ENCODE measurements around the gene MINDY4. TPM values are rescaled to one million over a fixed set of nuclear protein-coding genes. Genes with fewer than 3 reads are reported as not detected.

MINDY4 gene
- total RNA-seq, 1 donor: 0.21 TPM

- no peaks in the 10 kb centered on the region for H3K27me3 ChIP-seq (ENCODE audit: insufficient read depth, low read length)
- no peaks in the 10 kb centered on the region for H3K4me1 ChIP-seq (ENCODE audit: insufficient read depth, low read length)
- no peak overlapping the region for H3K4me3 ChIP-seq (ENCODE audit: low read length)
- H3K9me3 ChIP-seq (ENCODE audit: low read depth, low read length): no peaks in the 10 kb centered on the region
These were observed 7.2 kb downstream of the MINDY4 start for GRCh38 chr7:30778255-30779025.

DNA sequence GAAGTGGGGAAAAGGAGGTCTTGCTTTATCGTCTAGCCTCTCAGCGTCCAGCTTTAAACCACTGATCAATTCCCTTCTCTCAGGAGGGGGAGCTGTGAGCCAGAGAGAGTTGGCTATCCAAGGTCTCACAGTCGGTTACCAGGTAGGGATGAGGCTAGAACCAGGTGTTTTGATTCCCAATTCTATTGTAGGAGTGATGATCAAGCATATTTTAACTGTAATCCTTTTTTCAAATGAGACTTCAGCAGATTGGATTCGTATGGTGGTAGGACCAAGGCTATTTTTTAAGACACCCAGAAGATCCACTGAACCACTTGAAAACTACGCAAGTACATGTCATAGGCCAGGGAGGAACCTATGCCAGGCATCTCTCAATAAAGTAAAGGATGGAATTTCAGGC is 8.4 kb downstream of the MINDY4 start:
- no peak overlapping the region for H3K4me3 ChIP-seq (ENCODE audit: low read length)
- H3K4me1 ChIP-seq (ENCODE audit: insufficient read depth, low read length): no peaks in the 10 kb centered on the region
- H3K27me3 ChIP-seq (ENCODE audit: insufficient read depth, low read length): no peaks in the 10 kb centered on the region
- H3K9me3 ChIP-seq (ENCODE audit: low read depth, low read length): no peaks in the 10 kb centered on the region

GRCh38 chr7:30780941-30781340 is 9.7 kb downstream of the MINDY4 start:
- H3K4me3 ChIP-seq (ENCODE audit: low read length): no peak overlapping the region
- H3K27me3 ChIP-seq (ENCODE audit: insufficient read depth, low read length): no peaks in the 10 kb centered on the region
- no peaks in the 10 kb centered on the region for H3K4me1 ChIP-seq (ENCODE audit: insufficient read depth, low read length)
- H3K9me3 ChIP-seq (ENCODE audit: low read depth, low read length): no peaks in the 10 kb centered on the region

DNA sequence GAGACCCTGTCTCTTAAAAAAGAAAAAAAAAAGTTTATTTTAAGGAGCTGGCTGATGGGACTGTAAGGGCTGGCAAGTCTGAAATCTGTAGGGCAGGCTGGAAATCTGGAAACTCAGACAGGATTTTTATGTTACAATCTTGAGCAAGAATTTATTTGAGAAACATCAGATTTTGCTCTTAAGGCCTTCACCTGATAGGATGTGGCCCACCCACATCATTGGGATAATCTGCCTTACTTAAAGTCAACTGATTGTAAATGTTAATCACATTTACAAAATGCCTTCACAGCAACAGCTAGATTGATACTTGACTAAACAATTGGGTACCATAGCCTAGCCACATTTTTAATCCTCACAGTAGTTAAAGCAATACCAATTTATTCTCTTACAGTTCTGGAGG is 11.5 kb downstream of the MINDY4 start:
- Histone ChIP-seq H3K9me3 (ENCODE audit: low read depth, low read length) (no peaks in the 10 kb centered on the region), H3K4me1 (ENCODE audit: insufficient read depth, low read length) (no peaks in the 10 kb centered on the region), H3K27me3 (ENCODE audit: insufficient read depth, low read length) (no peaks in the 10 kb centered on the region), H3K4me3 (ENCODE audit: low read length) (no peak overlapping the region)

DNA sequence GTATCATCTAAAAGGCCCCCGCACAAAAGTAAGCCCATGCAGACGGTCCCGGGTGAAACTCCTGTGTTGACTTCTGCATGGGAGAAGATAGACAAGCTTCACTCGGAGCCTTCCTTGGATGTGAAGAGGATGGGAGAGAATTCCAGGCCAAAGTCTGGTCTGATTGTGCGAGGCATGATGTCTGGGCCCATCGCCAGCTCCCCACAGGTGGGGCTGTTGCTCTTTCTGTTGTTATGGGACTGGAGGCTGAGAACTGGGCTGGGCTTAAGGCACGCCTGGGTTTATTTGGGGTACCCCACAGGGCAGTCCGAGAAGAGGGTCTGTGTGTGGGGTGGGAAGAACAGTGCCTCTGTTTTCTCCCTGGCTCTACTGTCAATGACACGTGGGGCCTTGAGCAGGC is 14.6 kb downstream of the MINDY4 start:
- H3K4me1 ChIP-seq (ENCODE audit: insufficient read depth, low read length): no peaks in the 10 kb centered on the region

DNA sequence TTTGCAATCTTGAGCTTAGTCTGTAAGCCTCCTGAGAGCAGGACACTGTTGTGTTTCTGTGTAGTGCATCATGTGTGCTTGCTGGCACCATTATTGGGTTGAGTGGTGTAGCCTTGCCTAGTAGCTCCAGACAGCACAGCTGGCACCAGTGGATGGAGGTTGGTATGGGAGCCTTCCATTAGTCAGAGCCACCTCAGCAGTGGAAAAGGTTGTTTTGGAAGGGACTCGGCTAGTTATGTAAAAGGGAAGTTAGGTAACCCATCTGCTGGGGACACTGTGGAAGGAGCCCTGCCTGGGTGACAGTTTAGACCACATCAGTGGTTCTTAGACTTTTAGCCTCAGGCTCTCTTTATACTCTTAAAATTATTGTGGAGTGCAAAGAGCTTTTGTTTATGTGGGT is 16.3 kb downstream of the MINDY4 start:
- no peaks in the 10 kb centered on the region for H3K4me1 ChIP-seq (ENCODE audit: insufficient read depth, low read length)
- H3K27me3 ChIP-seq (ENCODE audit: insufficient read depth, low read length): no peaks in the 10 kb centered on the region
- H3K9me3 ChIP-seq (ENCODE audit: low read depth, low read length): no peaks in the 10 kb centered on the region
- no peak overlapping the region for H3K4me3 ChIP-seq (ENCODE audit: low read length)

More for the DNA sequence above, 14.6 kb downstream of the MINDY4 start:
- Histone ChIP-seq H3K27me3 (ENCODE audit: insufficient read depth, low read length) (no peaks in the 10 kb centered on the region), H3K4me3 (ENCODE audit: low read length) (no peak overlapping the region), H3K9me3 (ENCODE audit: low read depth, low read length) (no peaks in the 10 kb centered on the region)

DNA sequence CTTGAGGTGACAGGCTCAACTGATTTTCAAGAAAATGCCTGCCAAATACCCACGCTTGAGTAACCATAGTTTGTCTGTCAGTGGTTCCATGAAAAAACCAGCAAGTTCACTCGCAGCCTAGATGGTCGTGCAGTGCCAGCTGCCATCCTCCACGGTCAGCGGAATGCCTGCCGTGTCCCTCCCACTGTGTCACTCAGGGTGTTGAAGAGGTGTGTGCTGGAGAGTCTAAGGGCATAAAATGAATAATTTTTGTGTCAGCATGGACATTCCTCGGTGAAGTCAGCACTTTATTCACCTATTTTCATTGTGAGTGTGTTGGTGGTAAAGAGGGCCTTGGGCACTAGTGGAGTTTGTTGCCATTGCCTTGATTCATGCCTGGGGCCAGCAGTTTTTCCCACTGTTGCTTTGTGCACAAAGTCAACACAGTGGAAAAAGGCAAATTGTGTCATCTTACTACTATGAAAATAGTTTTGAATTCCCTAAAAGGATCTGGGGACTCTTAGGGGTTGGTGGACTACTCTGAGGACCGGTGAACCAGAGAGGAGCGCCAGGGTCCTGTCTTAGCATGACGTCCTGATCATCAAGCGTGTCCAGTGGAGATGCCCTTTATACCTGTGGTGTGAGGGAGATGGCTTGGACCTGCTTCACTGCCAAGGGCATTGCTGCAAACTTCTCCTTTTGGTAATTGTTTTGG is 17.6 kb downstream of the MINDY4 start:
- Histone ChIP-seq H3K9me3 (ENCODE audit: low read depth, low read length) (no peaks in the 10 kb centered on the region), H3K4me3 (ENCODE audit: low read length) (no peak overlapping the region), H3K4me1 (ENCODE audit: insufficient read depth, low read length) (no peaks in the 10 kb centered on the region), H3K27me3 (ENCODE audit: insufficient read depth, low read length) (no peaks in the 10 kb centered on the region)

- H3K4me3 ChIP-seq (ENCODE audit: low read length): no peak overlapping the region
- H3K9me3 ChIP-seq (ENCODE audit: low read depth, low read length): no peaks in the 10 kb centered on the region
- H3K27me3 ChIP-seq (ENCODE audit: insufficient read depth, low read length): no peaks in the 10 kb centered on the region
- H3K4me1 ChIP-seq (ENCODE audit: insufficient read depth, low read length): no peaks in the 10 kb centered on the region
These were observed 18.1 kb downstream of the MINDY4 start for GRCh38 chr7:30789334-30789711.

GRCh38 chr7:30790356-30790755 is 19.1 kb downstream of the MINDY4 start:
- no peak overlapping the region for H3K4me3 ChIP-seq (ENCODE audit: low read length)
- H3K4me1 ChIP-seq (ENCODE audit: insufficient read depth, low read length): no peaks in the 10 kb centered on the region
- no peaks in the 10 kb centered on the region for H3K9me3 ChIP-seq (ENCODE audit: low read depth, low read length)
- no peaks in the 10 kb centered on the region for H3K27me3 ChIP-seq (ENCODE audit: insufficient read depth, low read length)

DNA sequence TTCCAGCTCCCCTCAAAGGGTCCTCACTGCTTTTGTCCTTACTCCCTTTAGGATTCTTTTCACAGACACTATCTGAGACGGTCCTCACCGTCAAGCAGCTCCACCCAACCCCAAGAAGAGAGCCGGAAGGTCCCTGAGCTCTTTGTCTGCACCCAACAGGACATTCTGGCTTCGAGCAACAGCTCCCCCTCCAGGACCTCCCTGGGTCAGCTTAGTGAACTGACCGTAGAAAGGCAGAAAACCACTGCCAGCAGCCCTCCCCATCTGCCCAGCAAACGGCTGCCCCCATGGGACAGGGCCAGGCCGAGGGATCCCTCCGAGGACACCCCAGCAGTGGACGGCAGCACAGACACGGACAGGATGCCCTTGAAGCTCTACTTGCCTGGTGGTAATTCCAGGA is 19.9 kb downstream of the MINDY4 start:
- Histone ChIP-seq H3K27me3 (ENCODE audit: insufficient read depth, low read length) (no peaks in the 10 kb centered on the region), H3K9me3 (ENCODE audit: low read depth, low read length) (no peaks in the 10 kb centered on the region), H3K4me1 (ENCODE audit: insufficient read depth, low read length) (no peaks in the 10 kb centered on the region), H3K4me3 (ENCODE audit: low read length) (no peak overlapping the region)

GRCh38 chr7:30795161-30795948 is 24.1 kb downstream of the MINDY4 start:
- H3K4me1 ChIP-seq (ENCODE audit: insufficient read depth, low read length): no peaks in the 10 kb centered on the region
- no peak overlapping the region for H3K4me3 ChIP-seq (ENCODE audit: low read length)
- H3K27me3 ChIP-seq (ENCODE audit: insufficient read depth, low read length): no peaks in the 10 kb centered on the region
- no peaks in the 10 kb centered on the region for H3K9me3 ChIP-seq (ENCODE audit: low read depth, low read length)

- Histone ChIP-seq H3K4me1 (ENCODE audit: insufficient read depth, low read length) (no peaks in the 10 kb centered on the region), H3K27me3 (ENCODE audit: insufficient read depth, low read length) (no peaks in the 10 kb centered on the region), H3K4me3 (ENCODE audit: low read length) (no peak overlapping the region), H3K9me3 (ENCODE audit: low read depth, low read length) (no peaks in the 10 kb centered on the region)
These were observed 25.1 kb downstream of the MINDY4 start for GRCh38 chr7:30796105-30796869.

- Histone ChIP-seq H3K4me3 (ENCODE audit: low read length) (no peak overlapping the region), H3K4me1 (ENCODE audit: insufficient read depth, low read length) (no peaks in the 10 kb centered on the region), H3K27me3 (ENCODE audit: insufficient read depth, low read length) (no peaks in the 10 kb centered on the region), H3K9me3 (ENCODE audit: low read depth, low read length) (no peaks in the 10 kb centered on the region)
These were observed 26.2 kb downstream of the MINDY4 start for GRCh38 chr7:30797176-30798040.
